ENCODE data around the gene CCDC93.

The CCDC93 gene

DNA sequence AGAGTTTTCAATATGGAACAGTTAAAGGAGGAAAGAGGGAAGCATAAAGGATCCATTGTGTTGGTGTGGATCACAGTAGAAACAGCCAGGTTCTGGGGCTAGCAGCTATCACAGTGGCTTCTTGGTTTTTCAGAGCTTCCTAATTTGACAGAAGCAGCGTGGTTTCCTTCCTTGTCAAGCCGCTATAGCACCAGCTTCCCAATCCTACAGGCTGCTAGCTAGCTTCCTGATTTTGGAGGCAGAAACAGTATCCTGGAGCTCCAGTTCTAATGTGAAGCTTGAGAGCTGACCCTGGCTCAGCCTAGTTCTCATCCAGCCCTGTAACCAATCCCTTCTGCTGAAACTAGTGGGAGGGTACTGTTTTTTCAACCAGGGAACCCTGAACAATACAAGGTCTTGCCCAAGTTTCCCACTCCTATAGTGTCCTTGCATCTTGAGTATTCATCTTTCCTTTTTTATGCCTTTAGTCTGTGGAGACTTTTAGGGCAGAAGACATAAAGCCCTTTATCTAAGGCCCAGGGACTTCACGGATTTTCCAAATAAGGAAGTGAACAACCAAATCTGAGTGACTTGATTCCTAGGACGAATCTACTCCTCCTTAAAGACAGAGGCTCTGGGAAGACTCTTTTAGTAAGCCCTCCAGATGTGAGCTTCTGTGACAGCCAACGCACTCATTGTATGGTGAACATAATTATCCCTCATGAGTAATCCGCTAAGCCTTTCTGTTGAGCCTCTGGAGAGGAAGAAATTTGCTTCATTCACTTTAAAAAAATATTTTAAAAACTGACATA, 33.8 kb downstream of the CCDC93 start:
- Histone ChIP-seq H3K4me3 (ENCODE audit: low read length) (no peak overlapping the region), H3K27me3 (ENCODE audit: control insufficient read depth, low read length) (no peaks in the 10 kb centered on the region), H3K4me2 (ENCODE audit: low read length) (no peak overlapping the region), H3K79me2 (ENCODE audit: control insufficient read depth, low read length) (no peaks in the 10 kb centered on the region), H3K27ac (ENCODE audit: low read depth, low read length) (no peak overlapping the region), H3K9me2 (replicated peaks; ENCODE audit: control insufficient read depth, low read length) (no peaks in the 10 kb centered on the region), H3K36me3 (ENCODE audit: control insufficient read depth, low read length) (peaks cover 62% of the 10 kb centered on the region), H4K20me1 (ENCODE audit: control insufficient read depth, insufficient read depth, low read depth, low read length) (no peaks in the 10 kb centered on the region), H3K9me3 (ENCODE audit: control insufficient read depth, insufficient read depth, low read length) (no peaks in the 10 kb centered on the region), H3K4me1 (ENCODE audit: control insufficient read depth, low read length) (no peaks in the 10 kb centered on the region), H3F3A (ENCODE audit: control insufficient read depth, insufficient read depth) (no peaks in the 10 kb centered on the region)
- TF ChIP-seq, protein P1, sequence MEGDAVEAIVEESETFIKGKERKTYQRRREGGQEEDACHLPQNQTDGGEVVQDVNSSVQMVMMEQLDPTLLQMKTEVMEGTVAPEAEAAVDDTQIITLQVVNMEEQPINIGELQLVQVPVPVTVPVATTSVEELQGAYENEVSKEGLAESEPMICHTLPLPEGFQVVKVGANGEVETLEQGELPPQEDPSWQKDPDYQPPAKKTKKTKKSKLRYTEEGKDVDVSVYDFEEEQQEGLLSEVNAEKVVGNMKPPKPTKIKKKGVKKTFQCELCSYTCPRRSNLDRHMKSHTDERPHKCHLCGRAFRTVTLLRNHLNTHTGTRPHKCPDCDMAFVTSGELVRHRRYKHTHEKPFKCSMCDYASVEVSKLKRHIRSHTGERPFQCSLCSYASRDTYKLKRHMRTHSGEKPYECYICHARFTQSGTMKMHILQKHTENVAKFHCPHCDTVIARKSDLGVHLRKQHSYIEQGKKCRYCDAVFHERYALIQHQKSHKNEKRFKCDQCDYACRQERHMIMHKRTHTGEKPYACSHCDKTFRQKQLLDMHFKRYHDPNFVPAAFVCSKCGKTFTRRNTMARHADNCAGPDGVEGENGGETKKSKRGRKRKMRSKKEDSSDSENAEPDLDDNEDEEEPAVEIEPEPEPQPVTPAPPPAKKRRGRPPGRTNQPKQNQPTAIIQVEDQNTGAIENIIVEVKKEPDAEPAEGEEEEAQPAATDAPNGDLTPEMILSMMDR (IDR thresholded peaks at IDR 0.05; ENCODE audit: low read depth, low read length, poor library complexity, severe bottlenecking): no peak
- no peak for TF ChIP-seq EZH2phosphoT487 (IDR thresholded peaks at IDR 0.05; ENCODE audit: borderline replicate concordance, low read length)

GRCh38 chr2:117977696-117978095, 36.2 kb downstream of the CCDC93 start:
- H3K4me1 ChIP-seq (ENCODE audit: control insufficient read depth, low read length): no peaks in the 10 kb centered on the region
- H3F3A ChIP-seq (ENCODE audit: control insufficient read depth, insufficient read depth): no peaks in the 10 kb centered on the region
- peaks cover 73% of the 10 kb centered on the region for H3K36me3 ChIP-seq (ENCODE audit: control insufficient read depth, low read length)
- no peak overlapping the region for H3K27ac ChIP-seq (ENCODE audit: low read depth, low read length)
- no peak overlapping the region for H3K4me2 ChIP-seq (ENCODE audit: low read length)
- H3K9me3 ChIP-seq (ENCODE audit: control insufficient read depth, insufficient read depth, low read length): no peaks in the 10 kb centered on the region
- H3K79me2 ChIP-seq (ENCODE audit: control insufficient read depth, low read length): no peaks in the 10 kb centered on the region
- H3K27me3 ChIP-seq (ENCODE audit: control insufficient read depth, low read length): no peaks in the 10 kb centered on the region
- H4K20me1 ChIP-seq (ENCODE audit: control insufficient read depth, insufficient read depth, low read depth, low read length): no peaks in the 10 kb centered on the region
- no peaks in the 10 kb centered on the region for H3K9me2 ChIP-seq (replicated peaks; ENCODE audit: control insufficient read depth, low read length)
- H3K4me3 ChIP-seq (ENCODE audit: low read length): no peak overlapping the region
- TF ChIP-seq EZH2phosphoT487 (IDR thresholded peaks at IDR 0.05; ENCODE audit: borderline replicate concordance, low read length): no peak
- TF ChIP-seq, protein P1 (IDR thresholded peaks at IDR 0.05; ENCODE audit: low read depth, low read length, poor library complexity, severe bottlenecking): no peak

GRCh38 chr2:117976581-117976980, 37.3 kb downstream of the CCDC93 start:
- H3K4me3 ChIP-seq (ENCODE audit: low read length): no peak overlapping the region
- no peak overlapping the region for H3K27ac ChIP-seq (ENCODE audit: low read depth, low read length)
- no peaks in the 10 kb centered on the region for H3F3A ChIP-seq (ENCODE audit: control insufficient read depth, insufficient read depth)
- no peaks in the 10 kb centered on the region for H3K4me1 ChIP-seq (ENCODE audit: control insufficient read depth, low read length)
- H3K9me2 ChIP-seq (replicated peaks; ENCODE audit: control insufficient read depth, low read length): no peaks in the 10 kb centered on the region
- peaks cover 74% of the 10 kb centered on the region for H3K36me3 ChIP-seq (ENCODE audit: control insufficient read depth, low read length)
- H4K20me1 ChIP-seq (ENCODE audit: control insufficient read depth, insufficient read depth, low read depth, low read length): no peaks in the 10 kb centered on the region
- H3K27me3 ChIP-seq (ENCODE audit: control insufficient read depth, low read length): no peaks in the 10 kb centered on the region
- H3K4me2 ChIP-seq (ENCODE audit: low read length): no peak overlapping the region
- no peaks in the 10 kb centered on the region for H3K79me2 ChIP-seq (ENCODE audit: control insufficient read depth, low read length)
- TF ChIP-seq, protein P1 (IDR thresholded peaks at IDR 0.05; ENCODE audit: low read depth, low read length, poor library complexity, severe bottlenecking): no peak
- TF ChIP-seq EZH2phosphoT487 (IDR thresholded peaks at IDR 0.05; ENCODE audit: borderline replicate concordance, low read length): no peak
- H3K9me3 ChIP-seq (ENCODE audit: control insufficient read depth, insufficient read depth, low read length): no peaks in the 10 kb centered on the region
